Stimulated activated CD8-positive, alpha-beta memory T cell treated with anti-CD3 and anti-CD28 coated beads, Interleukin-4, amount 100 ng/mL, for 1 hour (primary cell): Measurements from ENCODE around the gene FBXL14.
"Not testable (repeated sequence)": the region's sequence is repeated elsewhere in the genome, so short reads cannot be mapped to it uniquely, and the experiment has no call there.

Experiments used
- DNase-seq, 2 donors: peaks; one replicate each; pipeline ENCODE4 v3.0.0-alpha.2; 2020; ENCODE audit warnings: low read depth in 2 of 2, low spot score in 1 of 2

The FBXL14 gene

DNA sequence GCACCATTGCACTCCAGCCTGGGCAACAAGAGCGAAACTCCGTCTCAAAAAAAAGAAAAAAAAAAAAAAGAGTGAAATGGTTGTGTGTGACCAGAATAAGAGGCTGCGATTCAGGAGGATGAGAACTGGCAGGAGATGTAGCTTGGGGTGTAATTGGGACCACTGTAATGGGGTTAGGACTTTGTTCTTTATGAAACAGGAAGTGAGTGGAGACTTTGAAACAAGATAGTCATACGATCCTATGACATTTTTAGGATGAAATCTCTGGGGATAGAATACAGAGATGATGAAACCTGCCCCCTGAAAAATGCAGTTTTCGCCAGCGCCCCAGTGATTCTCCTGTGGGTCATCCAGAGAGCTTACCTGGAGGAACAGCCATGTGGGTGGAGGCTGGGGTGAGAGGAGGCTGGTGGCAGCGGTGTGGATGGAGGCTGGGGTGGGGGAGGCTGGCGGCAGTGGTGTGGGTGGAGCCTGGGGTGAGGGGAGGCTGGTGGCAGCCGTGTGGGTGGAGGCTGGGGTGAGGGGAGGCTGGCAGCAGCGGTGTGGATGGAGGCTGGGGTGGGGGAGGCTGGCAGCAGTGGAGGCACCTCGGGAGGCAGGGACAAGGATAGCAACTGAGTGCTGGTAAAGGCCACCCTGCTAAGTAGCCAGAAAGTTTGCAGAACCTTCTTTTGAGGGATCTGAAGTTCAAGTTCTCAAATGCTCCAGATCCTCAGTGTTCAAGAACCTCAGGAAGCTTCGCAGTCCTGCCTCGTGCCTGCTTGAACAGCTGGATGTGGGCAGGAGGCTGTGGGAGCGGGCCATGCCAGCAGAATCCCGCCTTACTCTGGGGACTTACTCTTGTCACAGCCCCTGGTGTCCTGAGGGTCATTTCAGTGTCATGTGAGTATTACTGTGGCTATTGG lies 20.2 kb downstream of the FBXL14 start:
- DNase-seq = no peak

DNA sequence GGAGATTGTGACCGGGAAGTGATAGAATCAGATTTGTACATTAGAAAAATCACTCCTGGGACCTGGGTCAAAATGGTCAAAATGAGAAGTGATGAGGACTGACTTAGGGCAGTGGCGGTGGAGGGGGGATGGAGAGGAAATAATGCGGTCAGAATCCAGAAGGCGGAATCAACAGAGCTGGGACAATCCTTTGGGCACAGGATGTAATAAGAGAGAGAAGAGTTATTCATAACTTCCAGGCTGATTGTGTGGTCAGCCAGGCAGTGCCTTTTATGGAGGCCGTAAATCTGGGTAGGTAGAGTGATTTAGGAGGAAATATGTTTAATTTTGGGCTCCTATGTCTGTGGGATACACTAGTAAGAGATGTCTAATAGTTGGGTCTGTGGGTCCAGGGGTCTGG lies 21.6 kb downstream of the FBXL14 start:
- no peak for DNase-seq

DNA sequence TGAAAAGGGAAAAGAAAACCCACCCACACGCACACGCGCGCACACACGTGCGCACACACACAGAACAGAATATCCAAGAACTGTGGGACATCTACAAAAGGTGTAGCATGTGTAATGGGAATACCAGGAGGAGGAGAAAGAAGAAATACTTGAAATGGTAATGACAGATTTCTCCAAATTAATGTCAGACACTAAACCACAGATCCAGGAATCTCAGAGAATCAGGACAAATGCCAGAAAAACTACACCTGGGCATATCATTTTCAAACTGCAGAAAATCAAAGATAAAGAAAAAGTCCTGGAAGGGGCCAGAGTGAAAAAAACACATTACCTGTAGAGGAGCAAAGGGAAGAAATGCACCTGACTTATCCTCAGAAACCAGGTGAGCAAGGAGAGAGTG lies 26.5 kb downstream of the FBXL14 start:
- DNase-seq = no peak

DNA sequence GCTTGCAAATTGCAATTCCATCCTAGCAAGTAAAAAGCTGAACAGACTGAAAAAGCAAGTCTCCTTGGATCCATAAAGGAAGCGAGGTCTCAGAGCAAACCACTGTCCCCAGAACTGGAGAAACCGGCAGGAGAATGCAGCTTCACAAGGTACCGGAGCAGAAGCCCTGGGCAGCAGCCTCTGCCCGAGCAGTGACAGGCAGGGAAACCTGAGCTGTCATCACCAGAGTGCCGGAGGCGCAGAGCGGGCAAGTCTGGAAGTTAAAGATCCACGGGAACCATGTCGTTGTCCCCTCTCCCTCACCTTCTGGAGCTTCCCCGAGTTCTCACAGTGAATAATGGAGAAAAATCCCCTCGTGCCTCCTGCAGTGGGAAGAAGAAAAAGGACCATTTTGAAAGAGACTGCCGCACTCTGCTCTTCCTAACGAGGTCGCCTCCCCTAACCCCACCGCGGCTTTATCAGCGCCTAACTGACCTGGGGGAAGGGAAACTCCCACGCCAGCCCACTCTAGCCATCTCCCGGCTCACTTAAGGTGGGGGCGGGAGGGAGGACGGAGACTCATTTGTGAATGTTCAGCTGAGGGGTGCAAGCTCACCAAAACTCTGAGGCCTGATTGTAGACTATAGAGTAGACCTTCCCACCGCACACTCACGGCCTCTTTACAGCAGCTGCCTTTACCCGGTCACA lies 27.8 kb downstream of the FBXL14 start:
- no peak for DNase-seq

DNA sequence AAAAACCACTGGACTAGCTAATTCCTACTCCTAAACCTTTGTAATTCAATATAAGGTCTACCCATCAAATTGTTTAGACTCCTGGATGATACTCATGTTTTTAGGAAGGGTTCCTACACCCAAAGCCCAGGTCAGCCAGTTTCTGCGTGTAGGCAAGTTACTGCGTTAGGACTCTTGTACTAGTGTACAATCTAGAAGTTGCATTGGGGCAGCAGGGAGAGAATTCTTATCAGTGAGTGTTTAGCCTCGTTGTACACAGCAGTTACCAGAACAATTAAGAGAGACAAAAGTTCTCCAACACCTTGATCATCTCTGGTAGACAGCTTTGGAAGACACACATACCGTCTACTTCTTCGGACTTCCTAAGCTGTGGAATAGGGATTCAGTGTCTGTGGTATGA lies 29.2 kb downstream of the FBXL14 start:
- DNase-seq = no peak

- no peak for DNase-seq
These were observed 30.3 kb downstream of the FBXL14 start for GRCh38 chr12:1564067-1564466.

GRCh38 chr12:1562813-1563407 lies 31.5 kb downstream of the FBXL14 start:
- no peak for DNase-seq

DNA sequence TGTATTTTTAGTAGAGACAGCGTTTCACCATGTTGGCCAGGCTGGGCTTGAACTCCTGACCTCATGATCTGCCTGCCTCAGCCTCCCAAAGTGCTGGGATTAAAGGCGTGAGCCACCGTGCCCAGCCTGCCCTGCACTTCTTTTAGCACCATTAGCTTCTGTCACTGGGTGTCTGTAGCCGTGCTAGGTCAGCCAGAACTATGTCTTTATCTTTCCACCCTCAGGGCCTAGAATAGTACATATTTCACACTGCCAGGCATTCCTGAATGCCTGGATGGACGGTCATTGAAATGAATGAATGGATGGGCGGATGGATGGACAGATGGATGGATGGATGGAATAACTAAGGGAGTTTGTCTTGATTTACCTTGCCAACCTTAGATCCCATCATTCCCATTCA lies 33.7 kb downstream of the FBXL14 start:
- no peak for DNase-seq

DNA sequence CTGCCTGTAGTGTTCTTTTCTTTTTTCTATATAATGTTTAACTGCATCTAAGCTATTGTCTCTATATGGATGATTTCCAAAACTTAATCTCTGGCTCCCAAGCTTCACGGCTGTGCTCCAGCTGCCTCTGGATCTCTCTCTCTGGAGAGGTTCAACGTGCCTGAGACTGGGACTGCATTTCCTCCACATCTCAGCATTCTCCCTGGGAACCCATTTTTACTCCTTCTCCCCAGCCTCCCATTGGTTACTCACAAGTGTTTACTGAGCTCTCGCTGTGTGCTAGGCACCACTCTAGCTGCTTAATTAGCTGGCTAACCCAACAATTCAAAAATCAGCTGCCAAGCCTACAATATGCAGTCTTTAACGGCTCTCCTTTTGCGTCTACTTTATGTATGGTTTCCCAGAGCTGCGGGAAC lies 34.7 kb downstream of the FBXL14 start:
- no peak for DNase-seq

DNA sequence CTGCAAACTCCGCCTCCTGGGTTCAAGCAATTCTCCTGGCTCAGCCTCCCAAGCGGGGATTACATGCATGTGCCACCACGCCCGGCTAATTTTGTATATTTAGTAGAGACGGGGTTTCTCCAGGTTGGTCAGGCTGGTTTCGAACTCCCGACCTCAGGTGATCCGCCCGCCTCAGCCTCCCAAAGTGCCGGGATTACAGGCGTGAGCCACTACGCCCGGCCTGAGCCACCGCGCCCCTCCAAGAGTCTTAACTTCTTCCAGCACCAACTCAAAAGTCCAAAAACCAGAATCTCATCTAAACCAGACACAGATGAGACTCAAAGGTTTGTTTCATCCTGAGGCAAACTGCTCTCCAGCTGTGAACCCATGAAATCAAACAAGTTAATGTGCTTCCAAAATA lies 36.3 kb downstream of the FBXL14 start:
- DNase-seq = not testable (repeated sequence)

DNA sequence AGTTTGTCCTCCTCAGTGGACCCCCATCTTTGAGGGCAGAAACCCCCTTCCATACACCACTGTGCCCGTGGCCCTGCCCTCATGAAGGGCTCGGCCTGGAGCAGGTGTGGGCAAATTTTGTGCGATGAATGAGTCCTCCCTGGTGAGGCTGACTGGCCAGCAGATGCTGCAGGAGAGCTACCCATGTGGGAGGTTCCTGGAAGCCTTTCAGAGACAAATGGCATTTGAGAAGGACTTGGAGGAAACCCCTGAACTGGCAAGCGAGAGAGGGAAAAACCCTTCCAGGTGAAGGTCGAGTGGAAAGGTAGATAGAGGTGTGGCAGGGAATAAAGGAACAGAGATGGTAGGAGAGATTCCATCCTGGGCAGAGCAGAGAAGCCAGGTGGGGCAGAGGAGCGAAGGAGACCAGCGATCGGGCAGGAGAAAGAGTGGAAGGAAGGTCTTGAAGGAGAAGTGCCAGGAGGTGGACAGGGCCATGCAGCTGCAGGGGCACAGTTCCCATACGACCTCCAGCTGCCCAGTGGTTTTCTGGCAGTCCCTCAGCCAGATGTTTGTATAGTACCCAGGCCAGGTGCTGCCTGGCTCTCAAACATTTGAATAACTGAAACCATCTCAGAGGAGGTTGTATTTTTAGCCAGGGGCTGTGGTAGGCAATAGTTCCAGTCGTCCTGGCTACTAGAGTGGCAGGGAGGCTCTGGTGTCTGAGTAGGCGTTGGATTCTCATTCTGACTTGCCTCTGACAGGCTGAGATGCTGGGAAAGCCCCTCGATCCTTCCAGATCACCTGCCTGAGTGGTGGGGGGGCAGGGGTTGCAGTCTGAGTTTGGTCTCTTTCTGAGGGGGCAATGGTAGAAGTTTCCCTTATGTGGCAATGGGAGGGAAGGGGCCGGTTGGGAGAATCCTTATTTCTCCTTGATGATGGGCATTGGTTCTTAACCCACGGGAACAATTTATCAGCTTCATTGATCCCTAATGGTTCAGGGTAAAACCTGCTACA lies 40.1 kb downstream of the FBXL14 start:
- DNase-seq = no peak

DNA sequence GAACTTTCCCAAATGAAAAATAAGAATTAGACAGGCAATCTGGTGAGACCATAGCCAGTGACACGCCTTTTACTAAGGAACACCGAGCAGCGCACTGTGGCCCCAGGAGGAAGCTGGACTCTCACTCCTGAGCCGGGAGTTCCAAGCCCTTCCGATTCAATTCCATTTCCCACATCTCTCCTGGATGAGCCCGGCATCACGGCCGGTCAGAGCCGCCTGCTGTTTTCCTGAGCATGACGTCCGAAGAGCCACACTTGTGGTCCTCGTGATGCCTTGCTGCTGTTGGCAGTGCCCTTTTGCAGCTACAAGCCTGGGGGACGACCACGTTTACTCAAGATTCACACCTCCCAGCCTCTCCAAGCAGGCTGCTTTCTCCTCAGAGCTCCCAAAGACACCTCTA lies 40.8 kb downstream of the FBXL14 start:
- DNase-seq = no peak

GRCh38 chr12:1552911-1553491 lies 41.4 kb downstream of the FBXL14 start:
- no peak for DNase-seq

GRCh38 chr12:1552171-1552570 lies 42.2 kb downstream of the FBXL14 start:
- DNase-seq = no peak

DNA sequence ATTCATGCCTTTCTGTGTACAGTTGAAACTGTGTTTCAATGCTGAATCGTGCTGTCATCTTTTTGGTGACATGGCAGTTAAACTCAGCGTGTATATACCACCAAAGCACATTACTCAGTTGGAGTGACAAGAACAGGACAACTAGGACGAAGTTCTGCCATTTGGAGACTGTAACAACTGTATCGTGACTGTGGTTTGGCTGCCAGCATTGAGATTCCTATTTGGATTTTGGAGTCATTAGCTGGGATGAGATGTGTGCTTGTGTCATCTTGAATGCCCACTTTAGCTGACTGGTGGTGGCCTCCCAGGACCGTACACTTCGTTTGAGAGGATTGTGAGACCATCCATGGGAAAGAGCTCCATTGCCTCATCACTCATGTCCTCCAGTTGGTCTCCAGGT lies 42.9 kb downstream of the FBXL14 start:
- no peak for DNase-seq

DNA sequence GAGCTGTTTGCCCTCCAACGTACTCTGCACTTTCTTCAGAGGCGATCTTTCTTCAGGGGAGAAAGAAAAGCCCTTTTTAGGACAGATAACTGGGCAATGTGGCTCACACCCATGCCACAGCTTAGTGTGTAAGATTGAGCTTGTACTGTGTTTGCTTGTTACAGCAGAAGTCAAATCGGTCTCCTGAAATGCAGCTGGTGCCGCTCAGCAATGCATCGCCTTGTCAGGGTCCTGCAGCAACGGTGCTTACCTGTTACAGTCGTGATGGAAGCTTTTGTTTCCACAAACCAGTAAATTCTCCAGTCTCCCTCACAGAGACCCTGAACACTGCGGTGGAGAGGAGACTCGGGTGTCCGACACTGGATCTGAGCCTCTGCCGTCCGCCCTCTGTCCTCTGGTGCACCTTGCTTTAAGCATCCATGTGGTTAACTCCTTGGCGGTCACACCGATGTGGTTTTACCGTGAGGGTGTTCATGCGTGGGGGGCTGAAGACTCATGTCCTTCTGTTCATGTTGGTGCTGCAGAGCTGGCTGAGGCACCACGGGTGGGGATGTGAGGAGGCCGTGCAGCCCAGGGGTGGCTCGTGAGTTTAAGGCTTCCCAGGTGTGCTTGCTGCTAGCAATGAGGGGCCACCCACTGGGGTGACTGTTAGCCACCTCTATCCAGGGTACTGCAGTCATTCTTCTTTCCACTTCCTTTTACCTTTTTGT lies 47.3 kb downstream of the FBXL14 start:
- no peak for DNase-seq

- DNase-seq = no peak
These were observed 49.2 kb downstream of the FBXL14 start for GRCh38 chr12:1544996-1545700.

DNA sequence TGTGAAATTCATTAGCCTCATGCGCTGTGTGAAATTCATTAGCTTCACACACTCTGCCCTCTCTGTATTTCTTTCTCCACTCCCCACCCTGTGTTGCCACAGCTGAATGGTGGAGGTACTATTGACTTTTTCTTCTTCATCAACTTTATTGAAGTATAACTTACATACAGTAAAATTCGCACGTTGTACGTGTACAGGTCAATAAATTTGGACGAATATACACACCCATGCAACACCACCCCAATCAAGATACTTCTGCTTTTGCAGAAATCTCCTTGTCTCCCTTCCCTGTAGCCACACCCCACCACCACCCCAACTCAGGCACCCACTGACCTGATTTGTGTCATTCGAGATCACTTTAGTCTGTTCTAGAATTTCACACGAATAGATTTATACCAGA lies 51.8 kb downstream of the FBXL14 start:
- no peak for DNase-seq

- no peak for DNase-seq
These were observed 53.7 kb downstream of the FBXL14 start for GRCh38 chr12:1540690-1541089.
